Panc1 (cell line): ENCODE data around the gene STARD13. TPM values are rescaled to one million over a fixed set of nuclear protein-coding genes. Genes with fewer than 3 reads are reported as not detected.

Experiments used
- ATAC-seq: fragments of 200-7000 bp; cut with Tn5 transposase; 2 replicates; pipeline ENCODE4 v1.9.1; 2020; ENCODE audit warnings: mild to moderate bottlenecking, moderate library complexity
- BruUV-seq: library from RNA; stranded (reverse); fragments of 400-500 nt; replicated peaks from 2 replicates; lab custom pipeline; 2021; lab: Mats Ljungman, UMichigan
- CTCF ChIA-PET: fragments of 300-600 bp; sonication (Branson Sonifier 250); formaldehyde crosslinking; loops from one replicate; lab custom pipeline; 2022; ENCODE audit warnings: antibody characterized with exemption; lab: Charles Lee
- POLR2A ChIA-PET: fragments of 300-600 bp; sonication (Branson Sonifier 250); formaldehyde crosslinking; loops from one replicate; lab custom pipeline; 2022; ENCODE audit warnings: antibody characterized with exemption; lab: Charles Lee
- DNase-seq: peaks from one replicate; pipeline ENCODE4 v3.0.0-alpha.2; 2010; ENCODE audit warnings: low read depth, low spot score
- H3K27ac ChIP-seq: 2 replicates; pipeline ENCODE4 v1.5.1; 2011; ENCODE audit warnings: mild to moderate bottlenecking, low read length, inconsistent platforms
- H3K27me3 ChIP-seq: fragments of 200-500 bp; sonication (Bioruptor generic); 2 replicates; pipeline ENCODE4 v1.6.0; 2014; ENCODE audit warnings: low read length, inconsistent platforms; ENCODE audit not compliant: control insufficient read depth, insufficient read depth
- H3K36me3 ChIP-seq: fragments of 200-500 bp; sonication (Bioruptor generic); 2 replicates; pipeline ENCODE4 v1.5.1; 2014; ENCODE audit warnings: inconsistent platforms, mild to moderate bottlenecking, low read length, moderate library complexity; ENCODE audit not compliant: control insufficient read depth, insufficient read depth
- H3K4me1 ChIP-seq: 2 replicates; pipeline ENCODE4 v1.5.1; 2011; ENCODE audit warnings: inconsistent platforms, mild to moderate bottlenecking, low read length, moderate library complexity; ENCODE audit not compliant: control insufficient read depth, insufficient read depth
- H3K4me3 ChIP-seq, 2 experiments: 2 replicates each; pipeline ENCODE4 v1.5.1; 2011 to 2012; ENCODE audit warnings: low read depth in 2 of 2, low read length in 2 of 2, mild to moderate bottlenecking in 2 of 2, inconsistent platforms in 1 of 2, moderate library complexity in 1 of 2
- H3K9me3 ChIP-seq: fragments of 200-500 bp; sonication (Bioruptor generic); 2 replicates; pipeline ENCODE4 v1.5.1; 2014; ENCODE audit warnings: low read depth, mild to moderate bottlenecking, inconsistent platforms, low read length, moderate library complexity; ENCODE audit not compliant: control insufficient read depth, insufficient read depth
- CTCF ChIP-seq: fragments of 450-650 bp; IDR thresholded peaks from 2 replicates; pipeline ENCODE4 v1.5.1; 2017; ENCODE audit warnings: mild to moderate bottlenecking
- POLR2AphosphoS5 ChIP-seq: IDR thresholded peaks from 2 replicates; pipeline ENCODE4 v1.6.1; 2012; ENCODE audit warnings: mild to moderate bottlenecking, low read depth, low read length, moderate library complexity
- REST ChIP-seq, 2 experiments: IDR thresholded peaks; 2 replicates each; pipeline ENCODE4 v1.6.1; 2011 to 2012; ENCODE audit warnings: low read depth in 2 of 2, control low read depth in 1 of 2, low read length in 1 of 2, mild to moderate bottlenecking in 1 of 2, moderate library complexity in 1 of 2; ENCODE audit not compliant: insufficient read depth in 1 of 2
- SIN3A ChIP-seq: IDR thresholded peaks from 2 replicates; pipeline ENCODE4 v1.6.1; 2012; ENCODE audit warnings: low read depth, mild to moderate bottlenecking, low read length, moderate library complexity, borderline replicate concordance; ENCODE audit not compliant: insufficient read depth
- TCF7L2 ChIP-seq: IDR thresholded peaks from 2 replicates; pipeline ENCODE4 v1.6.1; 2011; ENCODE audit warnings: mild to moderate bottlenecking, low read depth, low read length, inconsistent platforms
- in situ Hi-C: cut with HindIII; loops from 2 replicates; pipeline ENCODE4 v1.10.0; 2016; ENCODE audit warnings: low sequenced_read_pairs, low pct_unique_long_range_greater_than_20kb
- intact Hi-C: fragments of 100-400 bp; cut with micrococcal nuclease; formaldehyde crosslinking; loops from one replicate; pipeline ENCODE4 v1.10.0; 2022; ENCODE audit not compliant: unreplicated experiment
- total RNA-seq: library from RNA; stranded (reverse); gene quantifications from one replicate; pipeline ENCODE4 v1.2.1, GENCODE V29; 2021; ENCODE audit not compliant: unreplicated experiment

Gene STARD13
- total RNA-seq, 1 experiment from 2014 or later, result 6.5 TPM

GRCh38 chr13:33175991-33176390 lies 109.6 kb downstream of the STARD13 start:
- H3K27me3 ChIP-seq, result no peaks in the 10 kb centered on the region
- no peaks in the 10 kb centered on the region for H3K4me1 ChIP-seq
- ATAC-seq (no peak), DNase-seq (no peak)
- ChIA-PET POLR2A (no interaction called here), CTCF (no interaction called here)
- intact Hi-C loops, result no loop called here
- no peaks in the 10 kb centered on the region for H3K9me3 ChIP-seq
- no peaks in the 10 kb centered on the region for H3K36me3 ChIP-seq
- no TSS peak for BruUV-seq
- in situ Hi-C loops, result no loop called here
- H3K27ac ChIP-seq, result no peak overlapping the region
- TF ChIP-seq TCF7L2 (no peak), REST (IDR thresholded peaks at IDR 0.05; ENCODE audit: insufficient read depth in 1 of 2, low read depth in 2 of 2, low read length in 1 of 2) (no peak), SIN3A (no peak), POLR2AphosphoS5 (no peak), CTCF (no peak)
- H3K4me3 ChIP-seq, result no peak overlapping the region

GRCh38 chr13:33174931-33175330 lies 110.6 kb downstream of the STARD13 start:
- ChIA-PET CTCF (no interaction called here), POLR2A (no interaction called here)
- ATAC-seq (no peak), DNase-seq (no peak)
- in situ Hi-C loops (no loop called here), intact Hi-C loops (no loop called here)
- Histone ChIP-seq H3K27ac (no peak overlapping the region), H3K4me1 (no peaks in the 10 kb centered on the region), H3K9me3 (no peaks in the 10 kb centered on the region), H3K36me3 (no peaks in the 10 kb centered on the region), H3K4me3 (no peak overlapping the region), H3K27me3 (no peaks in the 10 kb centered on the region)
- TF ChIP-seq SIN3A (no peak), POLR2AphosphoS5 (no peak), CTCF (no peak), REST (IDR thresholded peaks at IDR 0.05; ENCODE audit: insufficient read depth in 1 of 2, low read depth in 2 of 2, low read length in 1 of 2) (no peak), TCF7L2 (no peak)
- BruUV-seq, result no TSS peak
